HEK293 (cell line): ENCODE results near the gene CPA2.

Experiments
- BCL11A ChIP-seq: fragments of 450-650 bp; formaldehyde crosslinking; IDR thresholded peaks from 2 replicates; pipeline ENCODE4 v1.5.1; 2016; ENCODE audit warnings: low read depth, missing biosample characterization, missing genetic modification characterization
- ZEB2 ChIP-seq: fragments of 450-650 bp; formaldehyde crosslinking; IDR thresholded peaks from 2 replicates; pipeline ENCODE4 v1.5.1; 2016; ENCODE audit warnings: missing biosample characterization, missing genetic modification characterization
- ZNF121 ChIP-seq: fragments of 450-650 bp; formaldehyde crosslinking; IDR thresholded peaks from 2 replicates; pipeline ENCODE4 v1.5.1; 2016; ENCODE audit warnings: missing biosample characterization, missing genetic modification characterization
- ZNF133 ChIP-seq: fragments of 450-650 bp; formaldehyde crosslinking; IDR thresholded peaks from 2 replicates; pipeline ENCODE4 v1.5.1; 2016; ENCODE audit warnings: missing biosample characterization, missing genetic modification characterization
- ZNF175 ChIP-seq: fragments of 450-650 bp; formaldehyde crosslinking; IDR thresholded peaks from 2 replicates; pipeline ENCODE4 v1.5.1; 2016; ENCODE audit warnings: missing biosample characterization, missing genetic modification characterization
- ZNF184 ChIP-seq: fragments of 450-650 bp; IDR thresholded peaks from 2 replicates; pipeline ENCODE4 v1.5.1; 2018; ENCODE audit warnings: missing biosample characterization, mild to moderate bottlenecking, missing genetic modification characterization
- ZNF398 ChIP-seq: fragments of 450-650 bp; formaldehyde crosslinking; IDR thresholded peaks from 2 replicates; pipeline ENCODE4 v1.5.1; 2017; ENCODE audit warnings: missing biosample characterization, missing genetic modification characterization
- ZNF501 ChIP-seq: fragments of 450-650 bp; formaldehyde crosslinking; IDR thresholded peaks from 2 replicates; pipeline ENCODE4 v1.5.1; 2016; ENCODE audit warnings: missing biosample characterization, missing genetic modification characterization
- ZSCAN30 ChIP-seq: fragments of 450-650 bp; IDR thresholded peaks from 2 replicates; pipeline ENCODE4 v1.5.1; 2018; ENCODE audit warnings: missing biosample characterization, mild to moderate bottlenecking, missing genetic modification characterization, moderate library complexity
- TF ChIP-seq, protein P1 (sequence below): fragments of 450-650 bp; formaldehyde crosslinking; IDR thresholded peaks from 2 replicates; pipeline ENCODE4 v1.5.1; 2016; ENCODE audit warnings: missing biosample characterization, missing genetic modification characterization
- TF ChIP-seq, protein P2 (sequence below): fragments of 450-650 bp; formaldehyde crosslinking; IDR thresholded peaks from 2 replicates; pipeline ENCODE4 v1.5.1; 2016; ENCODE audit warnings: missing biosample characterization, missing genetic modification characterization

- TF ChIP-seq, protein P1, sequence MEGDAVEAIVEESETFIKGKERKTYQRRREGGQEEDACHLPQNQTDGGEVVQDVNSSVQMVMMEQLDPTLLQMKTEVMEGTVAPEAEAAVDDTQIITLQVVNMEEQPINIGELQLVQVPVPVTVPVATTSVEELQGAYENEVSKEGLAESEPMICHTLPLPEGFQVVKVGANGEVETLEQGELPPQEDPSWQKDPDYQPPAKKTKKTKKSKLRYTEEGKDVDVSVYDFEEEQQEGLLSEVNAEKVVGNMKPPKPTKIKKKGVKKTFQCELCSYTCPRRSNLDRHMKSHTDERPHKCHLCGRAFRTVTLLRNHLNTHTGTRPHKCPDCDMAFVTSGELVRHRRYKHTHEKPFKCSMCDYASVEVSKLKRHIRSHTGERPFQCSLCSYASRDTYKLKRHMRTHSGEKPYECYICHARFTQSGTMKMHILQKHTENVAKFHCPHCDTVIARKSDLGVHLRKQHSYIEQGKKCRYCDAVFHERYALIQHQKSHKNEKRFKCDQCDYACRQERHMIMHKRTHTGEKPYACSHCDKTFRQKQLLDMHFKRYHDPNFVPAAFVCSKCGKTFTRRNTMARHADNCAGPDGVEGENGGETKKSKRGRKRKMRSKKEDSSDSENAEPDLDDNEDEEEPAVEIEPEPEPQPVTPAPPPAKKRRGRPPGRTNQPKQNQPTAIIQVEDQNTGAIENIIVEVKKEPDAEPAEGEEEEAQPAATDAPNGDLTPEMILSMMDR (tag by site-specific recombination) = no peak
- TF ChIP-seq ZNF175 (tag by site-specific recombination) = no peak
- no peak for TF ChIP-seq ZNF184 (tag by site-specific recombination)
- TF ChIP-seq ZNF501 (tag by site-specific recombination) = no peak
- no peak for TF ChIP-seq ZNF133
- TF ChIP-seq ZSCAN30 (tag by site-specific recombination) = no peak
- TF ChIP-seq, protein P2, sequence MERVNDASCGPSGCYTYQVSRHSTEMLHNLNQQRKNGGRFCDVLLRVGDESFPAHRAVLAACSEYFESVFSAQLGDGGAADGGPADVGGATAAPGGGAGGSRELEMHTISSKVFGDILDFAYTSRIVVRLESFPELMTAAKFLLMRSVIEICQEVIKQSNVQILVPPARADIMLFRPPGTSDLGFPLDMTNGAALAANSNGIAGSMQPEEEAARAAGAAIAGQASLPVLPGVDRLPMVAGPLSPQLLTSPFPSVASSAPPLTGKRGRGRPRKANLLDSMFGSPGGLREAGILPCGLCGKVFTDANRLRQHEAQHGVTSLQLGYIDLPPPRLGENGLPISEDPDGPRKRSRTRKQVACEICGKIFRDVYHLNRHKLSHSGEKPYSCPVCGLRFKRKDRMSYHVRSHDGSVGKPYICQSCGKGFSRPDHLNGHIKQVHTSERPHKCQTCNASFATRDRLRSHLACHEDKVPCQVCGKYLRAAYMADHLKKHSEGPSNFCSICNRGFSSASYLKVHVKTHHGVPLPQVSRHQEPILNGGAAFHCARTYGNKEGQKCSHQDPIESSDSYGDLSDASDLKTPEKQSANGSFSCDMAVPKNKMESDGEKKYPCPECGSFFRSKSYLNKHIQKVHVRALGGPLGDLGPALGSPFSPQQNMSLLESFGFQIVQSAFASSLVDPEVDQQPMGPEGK = no peak
- TF ChIP-seq ZEB2 (tag by site-specific recombination) = no peak
- no peak for TF ChIP-seq ZNF121
- no peak for TF ChIP-seq BCL11A (tag by site-specific recombination)
- TF ChIP-seq ZNF398 (tag by site-specific recombination) = no peak
Measured at GRCh38 chr7:130266961-130267321, 278 bp downstream of the CPA2 start.
